NCI-H510A (cell line): ENCODE measurements around the gene POF1B.

Source experiments
- DNase-seq: peaks from one replicate; lab custom pipeline; 2025; lab: John Stamatoyannopoulos, UW

Gene POF1B

GRCh38 chrX:85243155-85243554 is 136.3 kb downstream of the POF1B start:
- no peak for DNase-seq
